HG02610 (cell line): ENCODE data around the gene MRGPRD.
"Not testable (repeated sequence)": the region's sequence is repeated elsewhere in the genome, so short reads cannot be mapped to it uniquely, and the experiment has no call there.

Experiments
- ATAC-seq: cut with Tn5 transposase; IDR thresholded peaks from one replicate; pipeline ENCODE4 v1.9.1; 2021; ENCODE audit warnings: mild to moderate bottlenecking, moderate library complexity; ENCODE audit not compliant: unreplicated experiment

MRGPRD gene

DNA sequence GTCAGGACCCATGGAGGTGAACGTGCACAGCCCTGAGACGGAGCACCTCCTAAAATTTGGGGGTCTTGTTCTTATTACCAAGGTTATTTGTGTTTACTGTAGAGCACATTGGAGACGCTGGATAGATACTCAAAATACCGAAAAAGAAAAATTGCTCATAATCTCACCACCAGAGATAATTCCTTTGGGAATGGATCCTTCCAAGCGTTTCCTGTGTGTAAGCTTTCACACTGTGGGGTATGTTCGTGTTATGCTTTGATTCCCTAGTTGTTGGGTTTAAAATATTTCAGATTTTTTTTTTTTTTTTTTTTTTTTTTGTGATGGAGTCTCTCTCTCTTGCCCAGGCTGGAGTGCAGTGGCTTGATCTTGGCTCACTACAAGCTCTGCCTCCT, 14.1 kb upstream of the MRGPRD start:
- no peak for ATAC-seq

DNA sequence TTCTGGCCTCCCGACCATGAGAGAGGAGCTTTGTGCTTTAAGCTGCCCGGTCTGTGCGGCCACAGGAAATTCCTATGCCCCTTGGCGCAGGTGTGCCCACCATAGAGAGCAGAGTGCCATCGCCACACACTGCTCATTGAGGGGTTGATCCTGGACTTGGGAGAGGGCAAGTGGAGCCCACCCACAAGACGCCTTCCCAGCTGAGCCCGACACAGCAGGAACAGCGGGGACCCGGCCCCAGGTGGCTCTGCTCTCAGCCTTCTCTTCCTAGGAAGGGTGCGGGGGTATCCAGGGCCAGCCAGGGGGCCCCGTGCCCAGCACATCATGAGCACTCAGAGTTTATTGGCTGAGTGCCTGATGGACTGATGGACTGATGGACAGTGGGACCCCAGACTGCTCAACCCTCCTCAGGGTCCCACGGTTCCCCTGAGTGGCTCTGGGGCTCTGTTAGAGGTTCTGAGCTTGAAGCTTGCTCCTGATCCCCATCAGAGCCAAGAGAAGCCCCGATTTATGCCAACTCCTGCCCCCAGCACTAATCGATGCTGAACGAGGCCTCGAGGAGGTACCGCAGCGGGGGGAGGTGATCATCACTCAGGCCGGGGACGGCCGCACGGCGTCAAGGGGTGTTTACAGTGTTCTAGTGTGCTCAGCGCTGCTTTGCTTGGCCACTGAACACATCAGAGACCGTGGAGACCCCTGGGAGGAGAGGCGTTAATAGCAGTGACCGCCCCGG, 13.5 kb upstream of the MRGPRD start:
- ATAC-seq = no peak

GRCh38 chr11:68993546-68993945, 12.8 kb upstream of the MRGPRD start:
- no peak for ATAC-seq

GRCh38 chr11:68992743-68993255, 12.0 kb upstream of the MRGPRD start:
- no peak for ATAC-seq

GRCh38 chr11:68990995-68991780, 10.4 kb upstream of the MRGPRD start:
- no peak for ATAC-seq

DNA sequence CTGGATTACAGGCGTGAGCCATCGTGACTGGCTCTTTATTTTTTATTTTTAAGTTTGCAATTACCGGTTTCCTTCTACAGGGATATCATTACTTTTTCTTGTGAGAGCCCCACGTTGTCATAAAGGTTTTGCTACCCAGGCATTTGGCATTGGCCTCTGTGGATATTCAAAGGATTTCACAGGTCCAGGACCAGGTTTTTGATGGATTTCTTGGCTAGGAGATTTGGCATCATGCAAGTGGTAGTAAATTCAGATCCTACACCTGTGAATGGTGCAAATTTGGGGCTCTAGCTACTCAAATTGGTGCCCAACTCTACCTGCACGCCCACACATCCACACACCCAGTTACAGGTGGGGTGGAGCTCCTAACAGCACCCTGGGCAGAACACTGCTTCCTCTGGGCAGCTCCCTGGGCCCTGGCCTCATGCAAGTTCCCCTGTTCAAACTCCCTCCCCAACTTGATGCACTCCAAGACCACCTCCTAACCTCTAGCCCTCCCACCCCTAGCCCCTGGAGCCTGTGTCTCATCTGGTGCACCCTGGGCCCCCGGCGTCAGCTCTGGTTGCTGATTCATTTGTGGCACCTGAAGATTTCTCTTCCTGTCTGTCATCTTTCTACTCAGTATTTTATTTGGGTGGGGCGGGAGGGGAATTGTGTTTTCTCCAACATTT, 9.3 kb upstream of the MRGPRD start:
- no peak for ATAC-seq

GRCh38 chr11:68988491-68988890, 7.7 kb upstream of the MRGPRD start:
- ATAC-seq = no peak

DNA sequence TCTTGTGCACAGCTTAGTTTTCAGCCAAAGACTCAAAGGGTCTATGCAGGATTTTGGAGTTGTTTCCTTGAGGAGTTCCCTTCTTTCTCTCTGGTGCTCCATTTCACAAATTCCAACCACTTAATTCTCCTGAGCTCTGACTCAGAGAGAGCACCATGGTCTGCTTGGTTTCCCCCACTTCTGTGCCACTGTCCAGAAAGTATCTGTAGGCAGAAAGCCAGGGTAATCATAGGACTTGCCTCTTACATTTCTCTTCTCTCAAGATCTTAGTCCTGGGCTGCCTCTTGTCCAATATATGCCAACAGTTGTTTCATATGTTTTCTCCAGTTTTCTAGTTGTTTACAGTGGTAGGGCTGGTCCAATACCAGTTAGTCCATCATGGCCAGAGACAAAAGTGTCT, 6.4 kb upstream of the MRGPRD start:
- ATAC-seq = no peak

DNA sequence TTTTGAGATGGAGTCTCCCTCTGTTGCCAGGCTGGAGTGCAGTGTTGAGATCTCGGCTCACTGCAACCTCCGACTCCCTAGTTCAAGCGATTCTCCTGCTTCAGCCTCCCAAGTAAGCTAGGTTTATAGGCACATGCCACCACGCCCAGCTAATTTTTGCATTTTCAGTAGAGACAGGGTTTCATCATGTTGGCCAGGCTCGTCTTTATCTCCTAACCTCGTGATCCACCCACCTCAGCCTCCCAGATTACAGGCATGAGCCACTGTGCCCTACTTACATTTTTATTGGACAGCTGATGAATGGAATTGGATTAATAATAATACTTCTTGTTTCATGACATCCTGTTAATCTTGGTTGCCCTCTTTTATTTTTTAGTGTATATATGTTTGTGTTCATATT, 3.0 kb upstream of the MRGPRD start:
- no peak for ATAC-seq

DNA sequence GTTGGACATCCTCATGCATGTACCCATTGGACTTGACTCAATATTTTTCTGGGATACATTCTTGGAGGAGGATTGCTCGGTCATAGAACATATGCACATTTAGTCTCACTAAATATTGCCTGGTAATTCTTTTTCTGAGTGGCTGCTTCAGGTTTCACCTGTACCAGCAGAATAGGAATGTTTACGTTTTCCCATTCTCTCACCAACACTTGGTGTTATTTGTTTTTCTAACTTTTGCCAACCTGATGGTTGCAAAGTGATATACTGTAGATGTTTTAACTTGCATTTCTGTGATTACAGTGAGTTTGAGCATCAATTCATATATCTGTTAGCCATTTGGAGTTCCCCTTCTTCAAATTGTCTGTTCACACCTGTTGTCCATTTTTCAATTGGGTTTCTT, 1.3 kb upstream of the MRGPRD start:
- ATAC-seq = no peak

GRCh38 chr11:68979931-68980775, 633 bp downstream of the MRGPRD start:
- ATAC-seq = no peak

DNA sequence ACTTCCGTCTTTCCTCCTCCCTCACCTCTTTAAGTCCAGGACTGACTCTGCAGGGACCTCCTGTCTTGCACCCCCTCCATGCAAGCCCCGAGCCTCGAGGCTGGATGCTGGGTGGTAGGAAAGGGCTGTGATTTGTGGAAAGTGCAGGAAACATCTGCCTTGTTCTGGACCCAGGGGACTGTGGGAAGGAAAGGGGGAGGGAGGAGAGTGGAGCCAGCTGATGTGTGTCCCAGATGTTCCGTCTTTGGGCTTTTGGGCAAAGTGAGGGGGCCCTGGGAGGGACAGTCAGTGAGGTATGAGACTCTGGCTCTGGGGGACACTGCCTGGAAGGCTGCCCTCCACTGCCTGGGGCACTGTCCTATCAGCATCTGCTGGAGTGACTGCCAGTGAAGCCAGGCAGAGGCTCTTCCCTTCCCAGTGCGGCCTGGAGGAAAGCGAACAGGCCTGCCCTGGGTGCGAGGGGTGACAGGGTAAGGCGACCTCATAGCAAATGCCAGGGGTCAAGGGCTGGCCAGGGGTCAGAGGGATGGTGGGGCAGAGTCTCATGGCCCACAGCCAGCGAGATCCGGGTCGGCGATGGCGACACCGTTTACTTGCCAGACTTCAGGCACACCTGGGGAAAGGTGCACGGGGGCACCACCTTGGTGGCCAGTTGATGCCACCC, 1.7 kb downstream of the MRGPRD start:
- no peak for ATAC-seq

- no peak for ATAC-seq
Observed at GRCh38 chr11:68978626-68978930, 2.2 kb downstream of the MRGPRD start.

DNA sequence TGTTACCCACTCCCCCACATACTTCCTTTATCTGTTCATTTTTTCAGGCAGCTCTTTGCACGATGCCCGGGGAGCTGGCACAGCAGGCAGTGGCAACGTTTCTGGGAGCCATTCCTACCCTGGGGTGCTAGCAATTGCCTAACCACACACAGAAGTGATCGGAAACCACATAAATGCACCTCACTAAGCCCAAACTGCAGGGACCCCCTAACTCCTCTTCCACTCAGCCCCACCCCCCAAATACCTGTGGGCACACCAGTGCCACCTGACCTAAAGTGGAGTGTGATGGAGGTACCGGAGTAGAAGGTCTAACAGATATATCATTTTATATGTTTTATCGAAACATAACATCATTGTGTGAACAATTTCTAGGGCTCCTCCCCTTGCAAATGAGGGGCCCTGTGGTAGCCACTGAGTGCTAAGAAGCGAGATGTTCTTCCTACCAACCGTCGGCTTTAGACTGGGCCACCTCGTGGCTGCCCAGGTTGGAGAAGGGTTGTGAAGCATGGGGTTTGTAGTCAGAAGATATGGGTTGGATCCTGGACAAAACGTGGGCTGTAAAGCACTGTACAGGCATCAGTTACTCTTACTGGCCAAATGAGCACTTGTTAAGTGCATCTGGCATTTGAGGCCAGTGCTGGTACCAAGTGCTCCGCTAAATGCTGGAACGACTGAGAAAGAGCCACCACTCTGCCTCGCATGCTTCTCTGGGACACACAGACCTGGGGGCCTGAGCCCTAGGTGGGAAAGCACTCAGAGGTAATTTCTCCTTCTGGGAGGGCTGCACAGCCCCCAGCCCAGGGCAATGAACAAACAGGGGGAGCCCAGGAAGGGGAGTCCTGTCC, 2.8 kb downstream of the MRGPRD start:
- no peak for ATAC-seq

DNA sequence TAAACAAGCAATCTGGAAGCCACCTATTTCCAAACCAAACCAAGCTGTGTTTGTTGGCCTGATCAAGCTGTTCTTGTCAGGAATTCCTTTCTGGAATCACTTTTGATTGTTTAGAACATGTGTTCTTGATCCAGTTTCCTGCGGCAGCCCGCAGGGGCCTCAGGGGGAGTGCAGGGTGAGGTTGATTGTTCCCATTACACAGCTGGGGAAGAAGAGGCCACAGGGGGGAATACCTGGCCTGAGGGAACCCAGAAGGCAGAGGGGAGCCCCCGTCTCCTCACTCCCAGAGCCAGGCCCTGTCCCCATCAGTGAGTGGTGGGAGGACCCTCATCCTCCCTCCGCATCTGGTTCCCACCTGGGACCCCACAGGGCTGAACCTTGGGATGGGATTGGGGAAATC, 4.2 kb downstream of the MRGPRD start:
- ATAC-seq = no peak

GRCh38 chr11:68976095-68976494, 4.7 kb downstream of the MRGPRD start:
- no peak for ATAC-seq

DNA sequence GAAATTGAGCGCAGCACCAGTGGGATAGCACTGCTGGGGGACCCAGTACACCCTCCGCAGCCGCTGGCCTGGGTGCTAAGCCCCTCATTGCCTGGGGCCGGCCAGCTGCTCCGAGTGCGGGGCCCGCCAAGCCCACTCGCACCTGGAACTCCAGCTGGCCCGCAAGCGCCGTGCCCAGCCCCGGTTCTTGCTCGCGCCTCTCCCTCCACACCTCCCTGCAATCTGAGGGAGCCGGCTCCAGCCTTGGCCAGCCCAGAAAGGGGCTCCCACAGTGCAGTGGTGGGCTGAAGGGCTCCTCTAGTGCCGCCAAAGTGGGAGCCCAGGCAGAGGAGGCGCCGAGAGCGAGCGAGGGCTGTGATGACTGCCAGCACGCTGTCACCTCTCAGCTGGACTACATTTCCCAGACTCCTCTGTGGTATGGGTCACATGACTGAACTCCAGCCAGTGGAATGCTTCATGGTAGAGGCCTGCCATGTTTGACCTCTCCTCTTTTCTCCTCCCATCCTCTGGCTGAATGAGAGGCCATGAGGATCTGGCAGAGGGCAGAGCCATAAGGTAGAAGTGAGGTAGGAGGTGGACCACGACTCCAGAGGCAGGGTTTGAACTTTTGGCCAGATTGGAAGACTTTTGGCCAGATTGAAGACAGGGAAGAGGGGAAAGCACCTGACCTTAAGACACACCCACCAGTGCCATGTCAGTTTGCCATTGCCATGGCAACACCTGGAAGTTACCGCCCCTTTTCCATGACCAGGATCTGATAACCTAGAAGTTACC, 6.2 kb downstream of the MRGPRD start:
- no peak for ATAC-seq

- not testable (repeated sequence) for ATAC-seq
Observed at GRCh38 chr11:68973706-68974105, 7.1 kb downstream of the MRGPRD start.

- no peak for ATAC-seq
Observed at GRCh38 chr11:68973219-68973618, 7.6 kb downstream of the MRGPRD start.
